Chondrocyte (in vitro differentiated cells): Measurements from ENCODE around the gene EEF1AKMT4. TPM values are rescaled to one million over a fixed set of nuclear protein-coding genes. Genes with fewer than 3 reads are reported as not detected.

Experiments
- DNase-seq: peaks from one replicate; pipeline ENCODE4 v3.0.0; 2021; ENCODE audit warnings: mixed read lengths, low spot score
- H3K27ac Mint-ChIP-seq: one replicate; pipeline ENCODE4 v1.8.0; 2021; ENCODE audit warnings: mild to moderate bottlenecking, moderate library complexity, mixed read lengths; ENCODE audit not compliant: unreplicated experiment
- H3K27me3 Mint-ChIP-seq: 2 replicates; pipeline ENCODE4 v1.8.0; 2021; ENCODE audit warnings: low read depth, mixed read lengths
- H3K36me3 Mint-ChIP-seq: 2 replicates; pipeline ENCODE4 v1.8.0; 2021; ENCODE audit warnings: low read depth, mixed read lengths
- H3K4me1 Mint-ChIP-seq: 2 replicates; pipeline ENCODE4 v1.8.0; 2021; ENCODE audit warnings: low read depth, mild to moderate bottlenecking, mixed read lengths
- H3K4me3 Mint-ChIP-seq: one replicate; pipeline ENCODE4 v1.8.0; 2021; ENCODE audit warnings: mild to moderate bottlenecking, moderate library complexity, mixed read lengths; ENCODE audit not compliant: unreplicated experiment
- H3K9me3 Mint-ChIP-seq: 2 replicates; pipeline ENCODE4 v1.8.0; 2021; ENCODE audit warnings: low read depth, mixed read lengths
- long read RNA-seq: library from polyadenylated mRNA; stranded (forward); transcript quantifications from one replicate; pipeline ENCODE4 v2.0.0, GENCODE V29; 2021
- total RNA-seq: library from RNA; stranded (reverse); gene quantifications from 3 replicates; pipeline ENCODE4 v1.2.1, GENCODE V29; 2021
- TF ChIP-seq, protein P1 (sequence below): fragments of 200-600 bp; sonication (generic); IDR thresholded peaks from 2 replicates; pipeline ENCODE4 v1.5.0; 2021; ENCODE audit warnings: antibody characterized with exemption, mild to moderate bottlenecking, moderate library complexity

The EEF1AKMT4 gene
- 4.3 to 5.0 TPM (median 4.4 TPM) in 3 replicates for total RNA-seq
- long read RNA-seq, transcript EEF1AKMT4-201 (3 exons, 1,823 nt): major isoform, 16 of 16 reads
- long read RNA-seq, partial matches to known transcripts: 0 of 16 reads
- long read RNA-seq, other reads (novel, unspliced or antisense): 0 of 16 reads

DNA sequence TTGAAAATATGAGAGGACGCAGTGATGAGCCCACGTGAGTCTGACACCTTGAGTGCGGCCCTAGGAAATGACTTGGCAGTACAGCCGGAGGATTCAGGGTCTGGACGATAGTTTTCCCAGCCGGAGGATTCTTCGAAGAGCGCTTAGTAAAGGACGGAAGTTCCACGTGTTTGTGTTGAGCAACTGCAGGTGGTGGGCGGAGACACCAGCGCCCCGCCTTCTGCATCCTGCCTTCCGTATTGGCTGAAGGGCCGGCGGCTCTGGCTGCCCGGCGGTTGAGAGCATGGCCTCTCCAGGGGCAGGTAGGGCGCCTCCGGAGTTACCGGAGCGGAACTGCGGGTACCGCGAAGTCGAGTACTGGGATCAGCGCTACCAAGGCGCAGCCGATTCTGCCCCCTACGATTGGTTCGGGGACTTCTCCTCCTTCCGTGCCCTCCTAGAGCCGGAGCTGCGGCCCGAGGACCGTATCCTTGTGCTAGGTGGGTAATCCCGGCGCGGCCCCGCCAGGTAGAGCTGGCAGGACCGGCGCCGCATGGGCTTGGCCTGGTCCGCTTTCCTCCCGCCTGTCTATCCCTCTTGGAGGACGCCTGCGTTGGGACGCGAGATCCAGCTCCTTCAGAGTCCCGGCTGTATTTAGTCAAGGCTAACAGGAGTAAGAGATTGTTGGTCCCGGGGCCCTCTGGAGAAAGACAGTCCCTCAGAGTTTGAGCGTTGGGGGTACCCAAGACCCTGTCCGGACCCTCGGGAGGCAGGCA is at the start of gene EEF1AKMT4:
EEF1AKMT4 (plus strand) TSS at position 261 of the 755 bp plus-strand sequence; CDS start at position 284, 23 bp downstream.
- TF ChIP-seq, protein P1, sequence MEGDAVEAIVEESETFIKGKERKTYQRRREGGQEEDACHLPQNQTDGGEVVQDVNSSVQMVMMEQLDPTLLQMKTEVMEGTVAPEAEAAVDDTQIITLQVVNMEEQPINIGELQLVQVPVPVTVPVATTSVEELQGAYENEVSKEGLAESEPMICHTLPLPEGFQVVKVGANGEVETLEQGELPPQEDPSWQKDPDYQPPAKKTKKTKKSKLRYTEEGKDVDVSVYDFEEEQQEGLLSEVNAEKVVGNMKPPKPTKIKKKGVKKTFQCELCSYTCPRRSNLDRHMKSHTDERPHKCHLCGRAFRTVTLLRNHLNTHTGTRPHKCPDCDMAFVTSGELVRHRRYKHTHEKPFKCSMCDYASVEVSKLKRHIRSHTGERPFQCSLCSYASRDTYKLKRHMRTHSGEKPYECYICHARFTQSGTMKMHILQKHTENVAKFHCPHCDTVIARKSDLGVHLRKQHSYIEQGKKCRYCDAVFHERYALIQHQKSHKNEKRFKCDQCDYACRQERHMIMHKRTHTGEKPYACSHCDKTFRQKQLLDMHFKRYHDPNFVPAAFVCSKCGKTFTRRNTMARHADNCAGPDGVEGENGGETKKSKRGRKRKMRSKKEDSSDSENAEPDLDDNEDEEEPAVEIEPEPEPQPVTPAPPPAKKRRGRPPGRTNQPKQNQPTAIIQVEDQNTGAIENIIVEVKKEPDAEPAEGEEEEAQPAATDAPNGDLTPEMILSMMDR: no peak
- Mint-ChIP-seq H3K27ac (peak within 1 kb of the TSS; percentile 96), H3K4me1 (peaks cover 6% of the 10 kb centered on the region), H3K4me3 (peak within 1 kb of the TSS; percentile 82), H3K36me3 (peaks cover 7% of the 10 kb centered on the region), H3K9me3 (no peaks in the 10 kb centered on the region), H3K27me3 (no peaks in the 10 kb centered on the region)
- DNase-seq: peak; percentile 98

DNA sequence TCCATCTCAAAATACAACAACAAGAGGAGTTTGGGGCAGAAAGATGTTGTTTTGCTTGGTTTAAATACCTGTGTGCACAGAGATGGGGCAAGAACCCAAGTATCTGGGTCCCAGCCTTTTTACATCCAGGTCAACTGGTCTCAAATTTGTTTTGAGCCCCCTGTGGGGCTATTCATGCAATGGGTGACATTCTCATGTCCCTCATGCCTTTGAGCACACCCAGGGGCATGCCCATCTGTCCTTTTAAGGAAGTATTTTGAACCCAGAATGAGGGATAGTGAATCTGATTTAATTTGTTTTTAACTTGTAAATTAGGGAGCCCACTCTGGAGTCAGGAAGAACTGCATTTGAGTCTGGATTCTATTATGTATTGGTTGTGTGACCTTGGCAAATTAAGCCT is 48.6 kb upstream of the EEF1AKMT4 start:
- Mint-ChIP-seq H3K27ac (no peak overlapping the region), H3K4me3 (no peak overlapping the region), H3K4me1 (no peaks in the 10 kb centered on the region), H3K36me3 (no peaks in the 10 kb centered on the region), H3K27me3 (peaks cover 6% of the 10 kb centered on the region), H3K9me3 (no peaks in the 10 kb centered on the region)
- no peak for DNase-seq
- TF ChIP-seq, protein P1: no peak

DNA sequence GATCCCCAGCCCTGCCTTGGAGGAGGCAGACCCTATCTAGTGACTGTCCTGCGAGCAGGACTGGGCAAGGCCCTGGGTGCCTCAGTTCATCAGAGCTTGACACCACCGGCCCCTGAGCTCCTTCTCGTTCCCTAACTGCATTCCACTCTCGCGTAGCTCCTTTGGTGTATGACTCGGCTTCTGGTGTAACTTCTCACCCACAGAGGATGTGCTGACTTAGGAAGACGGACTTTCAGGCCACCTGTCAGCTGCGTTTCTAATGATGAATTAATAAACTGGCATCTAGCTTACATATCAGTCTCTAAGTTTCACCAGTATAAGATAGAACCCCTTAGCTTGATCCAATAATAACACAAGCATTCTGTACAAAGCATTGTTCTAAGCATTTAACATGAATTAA is 45.9 kb upstream of the EEF1AKMT4 start:
- H3K4me3 Mint-ChIP-seq: no peak overlapping the region
- TF ChIP-seq, protein P1: no peak
- H3K36me3 Mint-ChIP-seq: no peaks in the 10 kb centered on the region
- no peak overlapping the region for H3K27ac Mint-ChIP-seq
- H3K27me3 Mint-ChIP-seq: peaks cover 23% of the 10 kb centered on the region
- no peaks in the 10 kb centered on the region for H3K4me1 Mint-ChIP-seq
- no peak for DNase-seq
- H3K9me3 Mint-ChIP-seq: no peaks in the 10 kb centered on the region

DNA sequence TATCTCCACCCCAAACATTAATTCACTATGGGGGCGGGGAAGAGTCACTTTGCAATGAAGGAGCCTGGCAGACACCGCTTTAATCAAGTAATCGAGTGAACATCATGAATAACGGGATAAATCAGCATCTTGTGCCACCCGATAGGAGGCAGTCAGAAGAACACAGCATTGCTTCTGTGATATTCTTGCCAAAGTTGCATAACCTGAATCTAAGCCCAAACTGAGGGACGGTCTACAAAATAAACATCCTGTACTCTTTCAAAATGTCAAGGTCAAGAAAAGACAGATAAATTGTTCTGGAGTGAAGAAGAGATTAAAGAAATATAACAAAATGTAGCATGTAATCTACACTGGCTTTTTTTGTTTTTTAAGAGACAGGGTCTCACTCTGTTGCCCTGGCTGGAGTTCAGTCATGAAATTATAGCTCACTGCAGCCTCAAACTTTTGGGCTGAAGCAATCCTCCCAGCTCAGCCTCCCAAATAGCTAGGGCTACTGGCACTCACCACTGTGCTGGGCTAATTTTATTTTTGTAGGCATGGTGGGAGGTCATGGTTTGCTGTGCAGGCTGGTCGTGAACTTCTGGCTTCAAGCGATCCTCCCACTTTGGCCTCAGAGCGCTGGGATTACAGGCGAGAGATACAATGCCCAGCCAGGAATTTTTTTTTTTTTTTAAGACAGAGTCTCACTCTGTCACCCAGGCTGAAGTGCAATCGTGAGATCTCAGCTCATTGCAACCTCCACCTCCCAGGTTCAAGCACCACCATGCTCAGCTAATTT is 40.1 kb upstream of the EEF1AKMT4 start:
- no peaks in the 10 kb centered on the region for H3K36me3 Mint-ChIP-seq
- TF ChIP-seq, protein P1: no peak
- no peak overlapping the region for H3K27ac Mint-ChIP-seq
- H3K4me3 Mint-ChIP-seq: no peak overlapping the region
- DNase-seq: peak; percentile 21
- peaks cover 37% of the 10 kb centered on the region for H3K27me3 Mint-ChIP-seq
- no peaks in the 10 kb centered on the region for H3K4me1 Mint-ChIP-seq
- no peaks in the 10 kb centered on the region for H3K9me3 Mint-ChIP-seq

DNA sequence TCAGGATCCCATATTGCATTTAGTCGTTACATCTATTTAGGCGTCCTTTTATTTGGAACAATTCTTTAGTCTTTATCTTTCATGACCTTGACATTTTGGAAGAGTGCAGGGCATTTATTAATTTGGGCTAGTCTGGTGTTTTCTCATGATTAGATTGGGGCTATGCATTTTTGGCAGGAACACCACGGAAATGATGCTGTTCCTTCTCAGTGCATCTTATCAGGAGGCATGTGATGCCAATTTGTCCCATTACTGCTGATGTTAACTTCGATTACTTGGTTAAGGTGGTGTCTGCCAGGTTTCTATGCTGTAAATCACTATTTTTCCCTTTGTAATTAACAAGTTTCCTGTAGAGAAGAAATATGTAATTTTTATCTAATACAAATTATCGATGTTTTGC is 38.2 kb upstream of the EEF1AKMT4 start:
- Mint-ChIP-seq H3K27me3 (peaks cover 30% of the 10 kb centered on the region), H3K36me3 (no peaks in the 10 kb centered on the region), H3K4me1 (no peaks in the 10 kb centered on the region), H3K27ac (no peak overlapping the region), H3K9me3 (no peaks in the 10 kb centered on the region), H3K4me3 (no peak overlapping the region)
- TF ChIP-seq, protein P1: no peak
- no peak for DNase-seq
